GM18517 (cell line): ENCODE data around the gene IGSF21.

Experiments used
- ATAC-seq: cut with Tn5 transposase; IDR thresholded peaks from one replicate; pipeline ENCODE4 v1.9.1; 2021; ENCODE audit warnings: mild to moderate bottlenecking, moderate library complexity; ENCODE audit not compliant: unreplicated experiment

IGSF21 gene

DNA sequence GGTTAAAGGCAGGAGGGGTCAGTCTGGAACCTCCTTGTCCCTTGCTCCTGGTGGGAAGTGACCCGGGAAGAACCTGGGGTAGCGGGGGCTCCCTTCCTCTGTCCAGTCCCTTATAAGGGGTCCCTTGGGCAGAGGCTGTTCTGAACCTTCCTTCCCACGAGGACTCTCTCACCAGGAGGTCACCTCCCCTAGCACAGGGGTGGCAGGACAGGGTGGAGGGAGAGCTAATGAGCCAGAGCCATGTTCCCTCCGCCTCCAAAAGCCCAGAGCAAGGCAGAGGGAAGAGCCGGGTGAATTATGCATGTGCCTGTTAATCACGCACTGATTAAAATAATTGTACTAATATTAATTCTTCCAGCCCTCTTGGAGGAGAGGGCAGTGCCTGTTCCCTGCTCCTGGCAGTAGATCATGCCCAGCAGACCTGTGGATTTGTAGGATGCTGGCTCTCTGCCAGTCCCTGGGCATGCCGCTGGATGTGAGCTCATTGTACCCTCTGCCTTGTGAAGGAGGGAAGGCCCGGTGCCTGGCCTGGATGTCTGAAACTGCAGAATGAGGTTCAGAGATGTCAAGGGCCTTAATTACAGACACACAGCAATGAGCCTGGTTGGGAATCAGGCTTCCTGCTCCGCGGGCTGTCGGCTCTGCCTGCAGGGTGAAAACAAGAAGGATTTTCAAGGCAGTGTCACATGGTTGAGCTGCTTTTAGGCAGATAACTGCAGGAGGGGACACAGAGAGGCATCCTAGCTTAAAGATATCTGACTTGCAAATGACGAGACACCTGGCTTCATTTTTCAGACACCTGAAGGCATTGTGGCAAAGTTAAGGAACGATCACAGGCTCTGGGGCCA is 68.2 kb downstream of the IGSF21 start:
- ATAC-seq, result no peak

DNA sequence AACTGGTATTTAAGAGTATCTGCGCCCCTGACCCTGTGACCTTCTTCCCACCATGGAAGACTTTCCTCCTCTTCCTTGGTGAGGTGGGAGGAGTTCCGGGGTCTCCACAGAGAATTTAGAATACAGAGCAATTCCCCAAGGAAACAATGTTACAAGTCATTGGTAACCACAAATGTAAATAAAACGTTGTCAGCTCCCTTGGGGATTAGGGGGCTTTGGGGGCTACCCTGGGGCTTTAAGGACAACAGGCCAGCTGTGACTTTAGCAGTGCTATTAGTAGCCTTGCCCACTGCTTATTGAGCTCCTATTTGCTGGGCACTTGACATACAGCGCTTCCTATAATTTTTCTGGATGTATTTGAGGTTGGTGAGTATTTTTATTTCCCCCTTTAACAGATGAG is 69.0 kb downstream of the IGSF21 start:
- ATAC-seq, result no peak

DNA sequence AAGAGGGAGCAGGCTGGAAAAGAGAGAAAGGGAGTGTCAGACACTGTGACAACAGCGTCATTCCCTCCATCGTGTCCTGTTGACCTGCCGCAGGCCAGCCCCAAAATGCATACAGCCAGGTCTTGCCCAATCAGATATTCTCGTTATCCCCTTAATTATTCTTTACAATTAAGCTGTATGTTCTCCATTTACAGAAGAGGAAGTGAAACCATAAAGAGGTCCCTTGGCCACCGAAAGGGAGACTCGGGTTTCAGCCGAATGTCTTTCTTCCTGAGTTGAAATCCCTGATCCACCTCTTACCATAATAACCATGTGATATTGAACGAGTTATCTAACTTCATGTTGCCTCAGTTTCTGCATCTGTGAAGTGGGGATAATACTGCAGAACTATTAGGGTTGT is 70.5 kb downstream of the IGSF21 start:
- no peak for ATAC-seq

DNA sequence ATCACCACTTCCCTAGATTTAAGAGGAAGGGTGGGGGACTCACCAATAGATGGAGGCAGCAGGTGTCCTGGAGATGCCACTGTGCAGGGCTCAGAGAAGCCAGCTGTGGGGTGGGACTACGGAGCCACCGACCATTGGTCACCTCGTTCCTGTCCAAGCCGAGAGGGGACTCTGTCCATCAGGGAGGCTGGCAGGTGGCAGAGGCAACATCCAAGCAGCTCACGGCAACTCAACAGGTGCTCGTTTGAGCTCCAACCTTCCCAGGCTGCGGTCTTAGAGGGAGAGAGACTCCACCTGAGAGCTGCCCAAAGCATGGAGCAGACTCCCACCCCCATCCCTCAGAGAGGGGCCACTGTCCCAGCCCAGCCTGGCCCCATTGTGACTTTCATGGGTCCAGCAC is 71.4 kb downstream of the IGSF21 start:
- ATAC-seq, result no peak

DNA sequence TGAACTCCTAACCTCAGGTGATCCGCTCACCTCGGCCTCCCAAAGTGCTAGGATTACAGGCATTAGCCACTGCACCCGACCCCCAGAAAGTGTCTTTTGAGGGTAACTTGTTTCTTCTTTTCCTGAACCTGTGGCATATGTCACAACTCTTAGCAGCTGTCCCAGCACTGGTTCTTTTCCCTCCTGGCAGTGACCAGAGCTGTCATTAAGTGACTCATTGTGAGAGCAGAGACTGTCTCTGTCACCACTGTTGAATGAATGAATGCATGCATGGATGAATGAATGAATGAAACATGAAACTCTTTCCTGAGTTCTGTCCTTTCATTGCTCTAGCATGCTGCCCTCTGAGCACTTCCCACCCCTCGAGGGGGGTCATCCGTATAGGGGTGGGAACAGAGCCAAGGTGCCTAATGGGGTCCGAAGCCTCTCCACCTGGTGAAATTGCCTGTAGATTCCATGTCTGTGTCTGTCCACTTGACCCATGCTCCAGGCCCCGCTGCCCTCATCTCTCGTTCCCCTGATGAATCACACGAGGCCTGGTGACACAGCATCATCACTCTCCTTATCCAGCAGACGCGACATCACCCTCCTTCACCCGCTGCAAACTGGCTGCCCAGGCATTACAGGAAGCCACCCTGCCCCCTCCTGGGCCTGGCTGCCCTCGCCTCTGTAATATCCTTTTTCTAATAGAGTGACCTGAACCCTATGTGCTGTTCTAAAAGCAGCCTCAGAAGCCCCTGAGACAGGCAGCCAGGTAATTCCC is 75.0 kb downstream of the IGSF21 start:
- no peak for ATAC-seq

DNA sequence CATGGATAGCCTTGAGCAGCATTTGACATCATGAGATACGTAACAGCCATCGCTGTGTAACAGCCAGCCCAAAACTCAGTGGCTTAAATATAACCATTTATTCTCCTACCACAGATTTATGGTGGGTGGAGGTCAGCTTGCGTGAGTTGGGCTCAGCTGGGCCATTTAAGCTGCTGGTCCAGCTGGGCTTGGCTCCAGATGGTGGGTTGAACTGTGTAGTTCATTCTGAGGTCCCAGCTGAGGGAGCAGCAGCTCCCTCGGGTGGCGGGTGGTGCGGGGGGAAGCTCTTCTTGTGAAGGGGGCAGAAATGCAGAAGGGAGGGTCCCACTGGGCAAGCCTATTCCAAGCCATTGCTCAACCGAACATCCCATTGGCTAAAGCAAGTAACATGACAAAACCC is 75.9 kb downstream of the IGSF21 start:
- no peak for ATAC-seq

DNA sequence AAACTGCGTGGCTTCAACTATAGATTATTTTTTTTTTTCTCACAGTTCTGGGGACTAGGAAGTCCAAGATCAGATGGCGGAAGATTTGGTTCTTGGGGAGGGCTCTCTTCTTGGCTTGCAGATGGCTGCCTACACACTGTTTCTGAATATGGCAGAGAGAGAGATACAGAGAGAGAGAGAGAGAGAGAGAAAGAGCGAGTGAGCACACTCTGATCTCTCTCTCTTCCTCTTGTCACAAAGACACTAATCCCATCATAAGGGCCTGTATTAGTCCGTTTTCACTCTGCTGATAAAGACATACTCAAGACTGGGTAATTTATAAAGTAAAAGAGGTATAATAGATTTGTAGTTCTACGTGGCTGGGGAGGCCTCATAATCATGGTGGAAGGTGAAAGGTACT is 79.5 kb downstream of the IGSF21 start:
- ATAC-seq, result no peak

DNA sequence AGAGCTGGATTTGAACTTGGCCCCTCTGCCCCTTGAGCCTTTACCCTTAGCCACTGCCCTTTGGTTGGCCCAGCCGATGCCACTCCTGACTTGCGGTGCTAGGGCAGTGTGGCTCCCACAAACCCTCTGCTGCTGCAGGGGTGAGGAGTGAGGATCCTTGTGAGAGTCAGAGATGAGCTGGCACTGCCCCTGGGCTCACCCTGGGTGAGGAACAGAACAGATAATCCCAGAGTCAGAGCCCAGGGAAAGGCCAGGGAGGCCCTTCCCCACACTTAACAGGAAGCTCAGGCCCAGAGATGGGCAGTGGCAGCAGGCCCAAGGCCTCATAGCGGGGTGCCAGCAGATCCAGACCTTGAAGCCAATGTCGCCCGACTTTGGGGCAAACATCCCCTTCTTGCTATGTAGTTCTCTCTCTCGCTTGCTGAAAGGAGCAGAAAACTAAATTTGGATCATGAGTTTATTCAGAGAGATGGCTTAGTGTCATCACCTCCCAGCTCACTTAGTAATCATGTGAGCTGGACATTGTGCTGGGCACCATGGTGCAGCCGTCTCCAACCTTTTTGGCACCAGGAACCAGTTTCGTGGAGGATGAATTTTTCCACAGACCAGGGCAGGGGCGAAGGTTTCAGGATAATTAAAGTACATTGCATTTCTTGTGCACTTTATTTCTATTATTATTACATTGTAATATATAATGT is 81.4 kb downstream of the IGSF21 start:
- ATAC-seq, result no peak

DNA sequence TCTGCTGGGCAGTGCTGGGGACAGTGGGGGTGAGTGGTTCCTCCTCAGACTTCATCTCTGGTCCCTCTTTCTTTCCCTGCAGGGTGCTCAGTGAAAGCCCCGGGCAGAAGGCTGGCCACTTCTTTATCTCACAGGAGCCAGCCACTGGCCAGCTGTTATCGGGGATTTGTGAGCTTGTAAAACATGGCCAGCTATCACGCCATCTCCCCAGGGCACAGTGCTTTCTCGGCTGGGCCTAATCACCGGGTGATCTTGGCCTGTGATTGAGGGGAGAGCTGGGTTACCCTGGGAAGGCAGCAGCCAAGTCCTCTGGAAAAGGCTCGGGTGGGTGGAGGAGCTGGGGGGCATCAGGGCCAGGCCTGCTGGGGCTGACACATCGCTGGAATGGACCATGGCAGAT is 83.0 kb downstream of the IGSF21 start:
- no peak for ATAC-seq

DNA sequence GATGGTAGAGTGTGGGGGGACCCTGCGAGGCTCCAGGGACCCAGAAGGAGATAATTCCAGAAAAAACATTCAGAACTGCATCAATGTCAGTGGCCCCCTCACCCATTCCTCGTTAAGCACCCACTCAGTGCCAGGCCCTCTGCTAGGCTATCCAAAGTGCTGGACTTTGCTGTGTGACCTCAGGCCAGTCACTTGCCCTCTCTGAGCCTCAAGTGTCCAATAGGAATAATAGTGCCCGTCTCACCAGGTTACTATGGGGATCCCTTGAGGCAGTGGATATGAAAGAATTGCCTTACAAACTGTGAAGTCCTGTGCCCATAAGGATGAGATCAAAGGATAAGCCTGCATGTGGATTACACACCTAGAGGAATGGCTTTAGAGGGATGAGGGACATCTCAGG is 83.4 kb downstream of the IGSF21 start:
- ATAC-seq, result no peak

DNA sequence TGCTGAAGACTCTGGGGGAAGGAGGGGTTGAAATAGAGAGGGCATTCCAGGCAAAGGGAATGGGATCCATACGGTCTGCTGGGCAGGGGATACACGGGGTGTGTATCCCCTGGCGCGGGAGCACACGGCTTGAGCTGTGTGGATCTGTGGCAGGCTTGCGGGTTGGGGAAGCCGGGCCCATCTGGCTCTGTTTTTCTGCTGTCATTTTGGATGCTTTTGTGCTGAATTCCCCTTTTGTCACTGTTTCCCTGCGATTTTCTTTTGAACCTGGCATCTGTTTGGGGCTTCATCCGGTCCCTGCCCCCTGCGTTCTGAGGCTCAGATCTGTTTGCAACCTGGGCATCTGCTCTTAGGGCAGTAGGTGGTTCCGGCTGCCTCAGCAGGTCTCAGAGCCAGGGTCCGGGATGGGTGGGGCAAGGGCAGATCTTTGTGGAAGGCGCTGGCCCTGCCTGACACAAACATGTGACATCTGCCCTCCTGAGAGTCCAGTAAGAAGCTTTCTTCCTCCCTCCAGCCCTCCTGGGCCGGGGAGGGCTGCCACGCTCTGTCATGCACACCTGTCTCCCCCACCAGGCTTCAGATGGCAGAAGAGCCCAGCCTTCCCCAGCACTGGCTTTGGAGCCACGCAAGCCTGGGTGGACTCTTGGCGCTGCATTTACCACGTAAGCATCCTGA is 84.0 kb downstream of the IGSF21 start:
- no peak for ATAC-seq

DNA sequence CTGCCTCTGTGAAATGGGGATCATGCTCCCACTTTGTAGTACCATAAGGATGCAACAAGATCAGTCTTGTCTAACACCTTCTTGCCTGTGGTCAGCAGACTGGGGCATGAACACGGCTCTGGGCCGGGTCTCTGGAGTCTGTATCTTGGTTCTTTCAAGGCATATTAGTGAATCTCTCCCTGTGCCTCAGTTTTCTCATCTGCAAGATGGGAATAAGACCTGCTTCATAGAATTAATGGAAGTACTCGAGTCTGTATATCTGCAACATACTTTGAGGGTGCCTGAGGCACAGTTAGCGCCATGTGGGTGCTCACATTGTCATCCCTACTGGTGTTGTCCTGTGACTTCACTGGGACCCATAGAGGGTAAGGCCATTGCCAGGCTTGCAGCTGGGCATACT is 84.6 kb downstream of the IGSF21 start:
- no peak for ATAC-seq

DNA sequence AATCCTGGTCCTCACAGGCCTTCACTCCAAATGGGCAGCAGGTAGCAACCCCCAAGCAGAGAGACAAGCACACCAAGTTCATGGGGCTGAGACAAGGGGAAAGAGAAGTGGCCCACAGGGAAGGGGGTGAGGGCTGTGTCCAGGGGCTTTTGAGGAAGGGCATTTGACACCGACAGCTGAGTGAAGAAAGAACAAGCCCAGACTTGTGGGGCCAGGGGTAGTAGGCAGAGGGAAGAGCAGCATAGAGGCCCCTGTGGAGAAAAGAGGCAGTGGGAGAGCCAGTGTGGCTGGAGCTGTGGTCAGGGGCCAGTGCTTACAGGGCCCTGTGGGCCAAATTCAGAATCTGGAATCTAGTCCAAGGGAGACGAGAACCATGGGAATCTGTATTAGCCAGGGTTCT is 85.4 kb downstream of the IGSF21 start:
- no peak for ATAC-seq

DNA sequence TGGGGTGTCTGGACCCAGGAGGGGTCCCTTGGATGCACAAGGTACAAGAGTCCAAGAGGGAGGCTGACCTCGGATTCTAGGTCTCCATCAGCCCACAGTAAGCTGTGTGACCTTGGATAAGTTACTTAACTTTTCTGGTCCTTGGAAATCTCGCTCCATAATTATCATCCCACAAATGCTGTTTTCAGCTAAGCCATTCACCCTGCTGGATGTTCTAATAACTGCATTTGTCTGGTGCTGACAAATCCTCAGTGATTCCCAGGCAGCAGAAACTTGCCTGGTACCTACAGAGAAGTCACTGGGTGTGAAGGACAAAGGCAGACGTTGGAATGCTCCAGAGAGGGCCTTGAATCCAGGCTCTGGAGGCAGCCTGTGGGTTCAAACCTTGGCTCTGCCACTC is 89.7 kb downstream of the IGSF21 start:
- no peak for ATAC-seq

DNA sequence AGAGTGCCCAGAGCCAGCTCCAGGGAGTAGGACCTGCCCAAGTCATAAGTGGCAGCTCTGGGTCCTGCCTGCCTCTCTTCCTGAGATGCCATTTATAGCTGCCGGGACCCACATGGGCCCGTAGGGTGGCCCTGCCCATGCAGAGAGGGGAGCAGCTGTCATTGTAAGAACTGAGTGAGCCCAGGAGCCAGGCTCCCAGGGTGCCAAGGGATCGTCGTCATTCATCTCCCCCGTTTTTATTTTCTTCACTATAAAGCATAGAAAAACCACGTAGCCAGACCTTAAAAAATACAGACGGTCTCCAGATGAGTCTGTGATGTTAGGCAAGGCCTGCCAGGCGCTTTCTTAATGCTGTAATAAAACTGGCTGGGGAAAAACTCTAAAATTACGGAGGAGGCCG is 90.7 kb downstream of the IGSF21 start:
- ATAC-seq, result no peak

DNA sequence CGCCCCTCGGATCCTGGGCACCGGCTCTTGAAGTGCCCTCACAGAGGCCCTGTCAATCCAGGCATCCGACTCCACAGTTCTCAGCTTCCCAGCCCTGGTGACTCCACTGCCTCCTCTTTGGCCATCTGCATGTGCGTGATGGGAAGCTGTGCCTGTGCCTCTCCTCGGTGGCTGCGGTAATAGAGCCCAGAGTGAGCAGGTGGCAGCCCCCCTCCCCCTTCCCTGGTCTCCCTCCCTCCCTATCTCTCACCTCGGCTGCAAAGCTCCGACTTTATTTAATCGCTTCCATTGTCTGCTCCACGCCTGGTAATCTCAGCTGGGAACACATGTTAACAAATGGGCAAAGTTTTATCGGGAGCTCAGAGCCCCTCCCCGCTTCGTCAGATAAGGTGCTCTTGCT is 91.9 kb downstream of the IGSF21 start:
- no peak for ATAC-seq

DNA sequence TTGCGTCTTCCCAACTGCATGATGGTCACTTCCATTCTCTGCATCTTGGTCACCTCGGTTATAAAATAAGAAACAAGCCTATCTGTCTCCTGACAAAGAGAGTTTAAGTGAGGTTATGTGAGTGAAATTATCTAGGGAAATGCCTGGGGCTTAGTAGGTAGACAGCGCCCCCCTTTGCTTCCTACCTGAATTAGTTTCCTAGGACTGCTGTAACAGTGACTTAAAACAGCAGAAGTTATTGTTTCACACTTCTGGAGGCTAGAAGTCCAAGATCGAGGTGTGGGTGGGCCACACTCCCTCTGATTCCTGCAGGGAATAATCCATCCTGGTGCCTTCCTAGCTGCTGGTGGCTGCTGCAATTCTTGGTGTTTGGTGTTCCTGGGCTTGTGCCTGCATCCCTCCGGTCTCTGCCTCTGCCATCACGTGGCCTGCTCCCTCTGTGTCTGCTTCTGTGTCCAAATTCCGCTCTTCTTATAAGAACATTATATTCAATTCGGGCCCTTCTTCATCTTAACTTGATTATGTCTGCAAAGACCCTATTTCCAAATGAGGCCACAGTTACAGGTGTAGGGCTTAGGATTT is 92.6 kb downstream of the IGSF21 start:
- ATAC-seq, result no peak

DNA sequence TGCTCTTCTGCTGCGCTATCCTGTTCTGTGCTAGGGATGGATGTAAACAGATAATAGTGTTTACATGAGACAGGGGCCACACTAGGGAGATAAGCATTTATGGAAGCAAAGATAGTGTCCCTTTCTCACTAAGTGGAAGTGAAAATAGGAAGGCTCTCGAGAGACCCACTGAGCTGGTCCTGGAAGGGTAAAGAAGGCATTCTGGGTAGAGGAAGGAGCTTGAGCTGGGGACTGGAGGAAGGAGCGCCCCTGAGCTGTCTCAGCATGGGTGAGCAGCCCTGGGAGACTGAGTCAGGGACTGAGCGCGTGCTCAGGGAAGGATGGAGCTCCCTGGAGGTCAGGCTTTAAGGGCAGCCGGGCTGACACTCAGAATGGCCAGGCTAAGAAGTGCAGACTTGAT is 93.3 kb downstream of the IGSF21 start:
- ATAC-seq, result no peak

DNA sequence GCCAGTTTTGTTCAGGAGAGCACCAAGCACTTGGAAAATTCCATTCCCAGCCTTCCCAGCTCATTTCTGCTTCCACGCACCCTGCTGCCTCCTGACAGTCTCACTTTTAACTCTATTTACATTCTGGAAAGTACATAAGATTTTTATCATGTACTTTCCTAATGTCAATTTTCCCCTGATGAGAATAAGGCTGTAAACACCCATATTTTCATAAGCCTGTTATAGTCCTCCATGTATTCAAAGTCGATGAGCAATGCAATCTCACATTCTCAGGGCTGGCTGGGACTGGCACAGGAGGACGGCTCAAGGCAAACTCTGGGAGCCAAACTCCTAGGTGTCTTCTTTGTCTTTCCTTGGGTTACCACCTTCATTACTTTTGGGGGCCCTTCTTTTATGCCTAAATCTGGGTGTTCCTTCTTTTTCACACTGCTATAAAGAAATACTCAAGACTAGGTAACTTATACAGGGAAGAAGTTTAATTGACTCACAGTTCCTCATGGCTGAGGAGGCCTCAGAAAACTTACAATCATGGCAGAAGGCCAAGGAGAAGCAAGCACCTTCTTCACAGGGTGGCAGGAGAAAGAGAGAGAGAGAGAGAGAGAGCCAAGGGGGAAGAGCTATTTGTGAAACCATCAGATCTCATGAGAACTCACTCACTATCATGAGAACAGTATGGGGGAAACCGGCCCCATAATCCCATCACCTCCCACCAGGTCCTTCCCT is 94.6 kb downstream of the IGSF21 start:
- no peak for ATAC-seq

DNA sequence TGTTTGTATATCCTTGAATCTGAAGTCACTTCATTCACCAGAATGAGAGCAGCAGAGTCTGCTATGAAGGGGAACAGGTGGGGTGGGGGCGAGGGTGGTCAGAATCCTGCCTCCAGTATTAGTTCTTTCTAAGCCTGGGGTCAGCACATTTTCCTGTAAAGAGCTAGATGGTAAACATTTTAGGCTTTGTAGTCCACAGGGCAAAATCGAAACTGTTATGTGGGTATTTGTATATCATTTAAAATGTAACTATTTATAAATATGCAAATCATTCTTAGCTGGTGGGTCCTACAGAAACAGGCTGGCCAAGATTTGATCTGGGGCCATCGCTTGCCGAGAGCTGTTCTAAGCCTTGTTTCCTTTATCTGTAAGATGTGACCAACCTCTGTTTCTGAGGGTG is 96.0 kb downstream of the IGSF21 start:
- ATAC-seq, result no peak
